Mammary epithelial cell (primary cell): ENCODE measurements around the gene MKI67.

Experiments used
- CTCF ChIP-seq, 2 donors: IDR thresholded peaks in 1 of 2; conservative IDR thresholded peaks in 1 of 2; 2 replicates each; pipeline ENCODE4 v1.5.1; 2011 to 2012; ENCODE audit warnings: inconsistent platforms in 2 of 2, low read length in 2 of 2, mild to moderate bottlenecking in 2 of 2, control low read depth in 1 of 2, low read depth in 1 of 2; ENCODE audit not compliant: insufficient read depth in 1 of 2; ENCODE audit errors: extremely low read depth in 1 of 2
- EZH2 ChIP-seq: IDR thresholded peaks from 2 replicates; pipeline ENCODE4 v1.6.1; 2012; ENCODE audit warnings: low read length, inconsistent platforms, borderline replicate concordance

DNA sequence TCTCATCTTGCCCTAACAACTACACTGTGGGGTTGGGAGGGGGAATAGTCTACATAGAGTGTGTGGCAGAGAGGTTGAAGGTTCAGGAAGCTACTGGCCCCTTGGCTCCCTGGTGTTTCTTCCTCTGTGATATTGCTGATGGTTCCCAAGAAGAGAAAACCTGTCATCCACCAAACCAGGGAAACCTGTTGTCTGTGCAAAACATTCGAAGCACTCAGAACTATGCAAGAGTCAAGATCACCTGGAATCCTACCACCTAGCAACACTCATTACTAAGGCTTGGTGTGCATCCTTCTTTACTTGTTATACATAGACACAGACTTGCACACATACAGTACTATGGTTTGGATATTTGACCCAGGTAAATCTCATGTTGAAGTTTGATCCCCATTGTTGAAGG lies 46.5 kb upstream of the MKI67 start:
- TF ChIP-seq EZH2 (no peak), CTCF (conservative IDR thresholded peaks at IDR 0.05 in 1 of 2, IDR thresholded peaks at IDR 0.05 in 1 of 2; ENCODE audit: extremely low read depth in 1 of 2, insufficient read depth in 1 of 2, low read depth in 1 of 2, low read length in 2 of 2) (no peak)
